Chondrocyte (in vitro differentiated cells): ENCODE results near the gene BNC2. TPM values are rescaled to one million over a fixed set of nuclear protein-coding genes. Genes with fewer than 3 reads are reported as not detected.

Experiments
- DNase-seq: peaks from one replicate; pipeline ENCODE4 v3.0.0; 2021; ENCODE audit warnings: mixed read lengths, low spot score
- H3K27ac Mint-ChIP-seq: one replicate; pipeline ENCODE4 v1.8.0; 2021; ENCODE audit warnings: mild to moderate bottlenecking, moderate library complexity, mixed read lengths; ENCODE audit not compliant: unreplicated experiment
- H3K27me3 Mint-ChIP-seq: 2 replicates; pipeline ENCODE4 v1.8.0; 2021; ENCODE audit warnings: low read depth, mixed read lengths
- H3K36me3 Mint-ChIP-seq: 2 replicates; pipeline ENCODE4 v1.8.0; 2021; ENCODE audit warnings: low read depth, mixed read lengths
- H3K4me1 Mint-ChIP-seq: 2 replicates; pipeline ENCODE4 v1.8.0; 2021; ENCODE audit warnings: low read depth, mild to moderate bottlenecking, mixed read lengths
- H3K4me3 Mint-ChIP-seq: one replicate; pipeline ENCODE4 v1.8.0; 2021; ENCODE audit warnings: mild to moderate bottlenecking, moderate library complexity, mixed read lengths; ENCODE audit not compliant: unreplicated experiment
- H3K9me3 Mint-ChIP-seq: 2 replicates; pipeline ENCODE4 v1.8.0; 2021; ENCODE audit warnings: low read depth, mixed read lengths
- total RNA-seq: library from RNA; stranded (reverse); gene quantifications from 3 replicates; pipeline ENCODE4 v1.2.1, GENCODE V29; 2021
- TF ChIP-seq, protein P1 (sequence below): fragments of 200-600 bp; sonication (generic); IDR thresholded peaks from 2 replicates; pipeline ENCODE4 v1.5.0; 2021; ENCODE audit warnings: antibody characterized with exemption, mild to moderate bottlenecking, moderate library complexity

The BNC2 gene
- total RNA-seq, 1 donor from 2014 or later, result 17.8 TPM

DNA sequence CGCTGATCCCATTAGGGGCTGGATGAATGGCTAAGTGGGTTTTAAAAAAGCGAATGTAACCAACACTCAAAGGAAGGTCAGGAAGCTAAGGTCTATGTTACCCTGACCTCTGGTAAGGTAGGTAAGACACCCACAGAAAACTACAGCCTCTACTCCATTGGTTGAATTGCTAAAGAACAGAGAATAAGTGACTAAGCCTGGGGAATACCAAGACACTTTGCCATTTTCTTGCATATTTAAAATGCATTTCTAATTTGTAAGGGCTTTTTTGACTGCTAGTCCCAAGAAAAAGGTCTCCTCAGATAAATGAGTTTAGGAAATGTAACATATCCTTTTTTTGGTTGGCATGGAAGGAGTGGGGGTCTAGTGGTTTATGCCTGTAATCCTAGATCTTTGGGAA, 368.7 kb downstream of the BNC2 start:
- no peaks in the 10 kb centered on the region for H3K27me3 Mint-ChIP-seq
- no peaks in the 10 kb centered on the region for H3K9me3 Mint-ChIP-seq
- DNase-seq, result no peak
- TF ChIP-seq, protein P1, sequence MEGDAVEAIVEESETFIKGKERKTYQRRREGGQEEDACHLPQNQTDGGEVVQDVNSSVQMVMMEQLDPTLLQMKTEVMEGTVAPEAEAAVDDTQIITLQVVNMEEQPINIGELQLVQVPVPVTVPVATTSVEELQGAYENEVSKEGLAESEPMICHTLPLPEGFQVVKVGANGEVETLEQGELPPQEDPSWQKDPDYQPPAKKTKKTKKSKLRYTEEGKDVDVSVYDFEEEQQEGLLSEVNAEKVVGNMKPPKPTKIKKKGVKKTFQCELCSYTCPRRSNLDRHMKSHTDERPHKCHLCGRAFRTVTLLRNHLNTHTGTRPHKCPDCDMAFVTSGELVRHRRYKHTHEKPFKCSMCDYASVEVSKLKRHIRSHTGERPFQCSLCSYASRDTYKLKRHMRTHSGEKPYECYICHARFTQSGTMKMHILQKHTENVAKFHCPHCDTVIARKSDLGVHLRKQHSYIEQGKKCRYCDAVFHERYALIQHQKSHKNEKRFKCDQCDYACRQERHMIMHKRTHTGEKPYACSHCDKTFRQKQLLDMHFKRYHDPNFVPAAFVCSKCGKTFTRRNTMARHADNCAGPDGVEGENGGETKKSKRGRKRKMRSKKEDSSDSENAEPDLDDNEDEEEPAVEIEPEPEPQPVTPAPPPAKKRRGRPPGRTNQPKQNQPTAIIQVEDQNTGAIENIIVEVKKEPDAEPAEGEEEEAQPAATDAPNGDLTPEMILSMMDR, result no peak
- no peak overlapping the region for H3K4me3 Mint-ChIP-seq
- no peak overlapping the region for H3K27ac Mint-ChIP-seq
- peaks cover 1% of the 10 kb centered on the region for H3K36me3 Mint-ChIP-seq
- H3K4me1 Mint-ChIP-seq, result peaks cover 29% of the 10 kb centered on the region

DNA sequence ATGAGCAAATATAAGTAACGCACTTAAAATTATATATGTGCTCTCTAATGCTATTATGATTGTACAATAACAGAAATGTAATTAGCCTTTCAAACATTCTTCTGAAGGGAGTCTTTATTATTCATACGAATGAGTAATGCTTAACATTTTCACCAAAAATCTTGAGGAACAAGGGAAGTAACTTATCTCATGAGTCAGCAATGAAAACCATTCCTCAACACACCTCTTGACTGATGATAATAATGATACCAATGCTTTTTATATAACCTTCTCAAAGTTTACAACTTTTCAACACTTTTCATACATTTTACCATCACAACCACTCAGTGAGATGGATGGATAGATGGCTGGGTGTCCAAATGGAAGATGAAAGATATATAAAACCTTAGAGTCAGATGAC, 369.3 kb downstream of the BNC2 start:
- H3K36me3 Mint-ChIP-seq, result peaks cover 1% of the 10 kb centered on the region
- no peaks in the 10 kb centered on the region for H3K9me3 Mint-ChIP-seq
- no peak for DNase-seq
- TF ChIP-seq, protein P1, result no peak
- H3K4me1 Mint-ChIP-seq, result peaks cover 29% of the 10 kb centered on the region
- no peak overlapping the region for H3K4me3 Mint-ChIP-seq
- no peak overlapping the region for H3K27ac Mint-ChIP-seq
- no peaks in the 10 kb centered on the region for H3K27me3 Mint-ChIP-seq

DNA sequence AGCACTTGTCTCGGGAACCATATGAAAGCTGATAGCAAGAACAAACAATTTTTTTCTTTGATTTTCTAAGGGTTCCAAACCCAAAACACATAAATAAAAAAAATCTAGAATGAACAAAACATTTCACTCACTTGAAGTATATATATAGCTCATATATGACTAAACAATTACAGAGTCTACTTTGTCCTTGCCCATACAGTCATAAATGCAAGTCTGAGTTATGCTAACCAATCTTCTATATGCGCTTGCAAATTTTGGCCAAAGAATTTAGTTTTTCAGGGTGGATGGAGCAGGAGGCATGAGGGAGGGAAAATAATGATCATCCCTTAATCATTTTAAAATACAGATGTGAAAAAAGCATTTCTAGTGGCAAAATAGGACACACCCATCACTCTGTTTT, 370.1 kb downstream of the BNC2 start:
- H3K4me1 Mint-ChIP-seq, result peaks cover 25% of the 10 kb centered on the region
- H3K4me3 Mint-ChIP-seq, result no peak overlapping the region
- no peak for DNase-seq
- H3K9me3 Mint-ChIP-seq, result no peaks in the 10 kb centered on the region
- no peaks in the 10 kb centered on the region for H3K27me3 Mint-ChIP-seq
- TF ChIP-seq, protein P1, result no peak
- peaks cover 1% of the 10 kb centered on the region for H3K36me3 Mint-ChIP-seq
- no peak overlapping the region for H3K27ac Mint-ChIP-seq

DNA sequence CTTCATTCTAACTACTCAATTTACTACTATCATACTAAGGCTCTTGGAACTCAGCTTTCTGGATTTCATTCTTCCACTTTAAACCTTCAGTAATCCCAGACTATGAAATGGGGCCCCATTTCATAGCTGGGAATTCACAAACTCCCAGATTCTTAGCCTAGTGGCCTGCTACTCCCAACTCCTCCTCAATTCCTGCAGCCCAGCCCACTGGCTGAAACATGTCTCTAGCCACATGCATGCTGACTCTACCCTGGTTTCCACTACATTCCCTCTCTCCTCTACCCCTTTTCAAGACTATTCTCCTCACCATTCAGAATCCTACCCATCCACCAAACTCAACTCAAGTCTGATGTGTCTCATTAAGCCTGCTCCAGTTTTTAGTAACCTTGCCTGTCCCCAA, 370.6 kb downstream of the BNC2 start:
- no peak overlapping the region for H3K27ac Mint-ChIP-seq
- H3K27me3 Mint-ChIP-seq, result no peaks in the 10 kb centered on the region
- no peak for DNase-seq
- no peaks in the 10 kb centered on the region for H3K9me3 Mint-ChIP-seq
- TF ChIP-seq, protein P1, result no peak
- H3K4me3 Mint-ChIP-seq, result no peak overlapping the region
- peaks cover 20% of the 10 kb centered on the region for H3K4me1 Mint-ChIP-seq
- peaks cover 1% of the 10 kb centered on the region for H3K36me3 Mint-ChIP-seq

DNA sequence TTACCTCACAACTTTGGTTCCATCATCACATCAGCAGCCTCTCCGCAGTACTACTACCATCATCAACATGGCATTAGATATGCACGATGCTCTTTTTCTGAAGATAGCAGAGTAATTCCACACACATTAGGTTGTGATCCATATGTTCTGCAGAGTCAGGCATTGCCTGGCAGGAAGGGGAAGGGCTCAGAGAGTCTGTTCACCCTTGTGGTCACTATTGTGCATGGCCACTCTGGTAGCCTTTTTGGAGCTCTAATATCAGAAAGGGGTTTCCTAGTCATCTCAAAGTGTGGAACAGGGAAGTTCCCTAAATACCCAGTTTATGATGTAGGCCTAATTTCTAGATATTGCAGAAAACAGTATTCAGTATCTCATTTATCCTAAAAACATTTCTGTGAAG, 373.6 kb downstream of the BNC2 start:
- peaks cover 17% of the 10 kb centered on the region for H3K4me1 Mint-ChIP-seq
- no peak for DNase-seq
- H3K27me3 Mint-ChIP-seq, result no peaks in the 10 kb centered on the region
- no peak overlapping the region for H3K27ac Mint-ChIP-seq
- no peak overlapping the region for H3K4me3 Mint-ChIP-seq
- TF ChIP-seq, protein P1, result no peak
- peaks cover 4% of the 10 kb centered on the region for H3K36me3 Mint-ChIP-seq
- H3K9me3 Mint-ChIP-seq, result peaks cover 2% of the 10 kb centered on the region
